HG02642 (cell line): ENCODE data around the gene P2RX6.
"Not testable (repeated sequence)": the region's sequence is repeated elsewhere in the genome, so short reads cannot be mapped to it uniquely, and the experiment has no call there.

Source experiments
- ATAC-seq: cut with Tn5 transposase; IDR thresholded peaks from one replicate; pipeline ENCODE4 v1.9.1; 2021; ENCODE audit warnings: mild to moderate bottlenecking; ENCODE audit not compliant: unreplicated experiment, poor library complexity

The P2RX6 gene

GRCh38 chr22:21014726-21015465, at the start of gene P2RX6:
Gene P2RX6, plus strand, starts transcription at chr22:21015165. Its CDS starts 10 bp downstream, at chr22:21015175.
- ATAC-seq: no peak

GRCh38 chr22:20965888-20966855, 48.8 kb upstream of the P2RX6 start:
- no peak for ATAC-seq

GRCh38 chr22:20966883-20967696, 47.9 kb upstream of the P2RX6 start, which contains the start of gene AIFM3:
Gene AIFM3, plus strand, starts transcription at chr22:20967255. Its CDS starts 690 bp downstream, at chr22:20967945.
- no peak for ATAC-seq

GRCh38 chr22:20967697-20968211, 47.2 kb upstream of the P2RX6 start:
- ATAC-seq: no peak

- ATAC-seq: no peak
Observed at GRCh38 chr22:20968281-20968977, 46.5 kb upstream of the P2RX6 start.

GRCh38 chr22:20970939-20971657, 43.9 kb upstream of the P2RX6 start:
- ATAC-seq: no peak

GRCh38 chr22:20972014-20972694, 42.8 kb upstream of the P2RX6 start:
- not testable (repeated sequence) for ATAC-seq

- ATAC-seq: no peak
Observed at GRCh38 chr22:20972933-20973577, 41.9 kb upstream of the P2RX6 start.

- ATAC-seq: no peak
Observed at GRCh38 chr22:20973634-20974286, 41.2 kb upstream of the P2RX6 start.

- ATAC-seq: no peak
Observed at GRCh38 chr22:20974336-20974955, 40.5 kb upstream of the P2RX6 start.

GRCh38 chr22:20975541-20976290, 39.2 kb upstream of the P2RX6 start:
- ATAC-seq: no peak

GRCh38 chr22:20976291-20976877, 38.6 kb upstream of the P2RX6 start:
- ATAC-seq: no peak

- no peak for ATAC-seq
Observed at GRCh38 chr22:20977019-20977418, 37.9 kb upstream of the P2RX6 start.

- no peak for ATAC-seq
Observed at GRCh38 chr22:20977516-20978170, 37.3 kb upstream of the P2RX6 start.

- no peak for ATAC-seq
Observed at GRCh38 chr22:20978419-20978818, 36.5 kb upstream of the P2RX6 start.
